ENCODE results near the gene TCF7L2.

GRCh38 chr10:112946649-112947048, 3.4 kb upstream of the TCF7L2 start:
- TF ChIP-seq YY1 (IDR thresholded peaks at IDR 0.05; ENCODE audit: insufficient read depth, insufficient read length) (no peak), SUZ12 (IDR thresholded peaks at IDR 0.05; ENCODE audit: extremely low read depth, insufficient read depth, insufficient read length) (no peak)

Measured in NT2/D1 (cell line).